IPS-15b (cell line): ENCODE data around the gene CELSR2.

Experiments
- H3K27me3 ChIP-seq: one replicate; pipeline ENCODE4 v1.6.1; 2013; ENCODE audit warnings: low read length; ENCODE audit not compliant: control insufficient read depth, insufficient read depth
- H3K36me3 ChIP-seq: one replicate; pipeline ENCODE4 v1.6.1; 2013; ENCODE audit warnings: low read length; ENCODE audit not compliant: control insufficient read depth, insufficient read depth
- H3K4me1 ChIP-seq: one replicate; pipeline ENCODE4 v1.6.1; 2013; ENCODE audit warnings: mild to moderate bottlenecking, low read length; ENCODE audit not compliant: control insufficient read depth, insufficient read depth
- H3K4me3 ChIP-seq: one replicate; pipeline ENCODE4 v1.5.1; 2013; ENCODE audit warnings: low read depth, low read length
- H3K9ac ChIP-seq: one replicate; pipeline ENCODE4 v1.6.1; 2013; ENCODE audit warnings: low read depth, mild to moderate bottlenecking, low read length
- H3K9me3 ChIP-seq: one replicate; pipeline ENCODE4 v1.6.1; 2013; ENCODE audit warnings: mild to moderate bottlenecking, low read length; ENCODE audit not compliant: control insufficient read depth, insufficient read depth

CELSR2 gene

DNA sequence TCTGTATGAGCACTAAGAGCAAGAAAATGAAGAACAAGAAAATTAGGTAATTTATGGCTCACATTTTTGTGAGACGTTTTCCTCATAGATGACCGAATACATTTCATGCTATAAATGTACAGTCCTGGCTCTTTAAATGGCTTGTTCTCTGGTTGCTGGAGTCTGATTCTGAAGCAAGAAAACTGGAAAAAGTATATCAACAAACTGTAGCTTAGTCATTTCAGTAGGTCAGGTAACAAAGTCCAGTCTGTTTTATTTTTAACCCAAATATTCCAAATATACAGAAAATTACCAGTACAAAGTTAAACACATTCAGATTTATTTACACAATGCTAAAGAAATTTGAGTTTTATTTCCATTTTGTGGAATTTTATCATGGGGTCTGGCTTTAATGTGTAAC, 60.0 kb downstream of the CELSR2 start:
- Histone ChIP-seq H3K9ac (no peak overlapping the region), H3K36me3 (no peaks in the 10 kb centered on the region), H3K9me3 (no peaks in the 10 kb centered on the region), H3K4me1 (peaks cover 6% of the 10 kb centered on the region), H3K27me3 (no peaks in the 10 kb centered on the region), H3K4me3 (no peak overlapping the region)

DNA sequence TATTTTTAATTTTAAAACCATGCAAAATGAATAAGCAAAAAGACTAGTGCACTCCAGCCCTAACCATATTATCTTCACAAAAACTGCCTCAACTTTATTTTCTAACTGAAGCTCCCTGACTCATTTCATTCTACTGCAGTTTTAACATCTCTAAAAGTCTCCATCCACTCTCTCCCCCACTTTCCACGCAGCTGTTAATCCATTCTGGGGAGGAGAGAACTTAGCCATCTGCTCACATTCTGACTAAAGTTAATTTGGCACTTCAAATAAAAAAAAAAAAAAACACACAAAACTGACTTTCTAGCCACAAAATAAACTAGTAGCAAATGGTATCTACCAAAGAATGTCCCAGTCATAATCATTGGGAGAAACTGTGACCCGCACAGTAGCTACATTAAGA, 62.9 kb downstream of the CELSR2 start:
- H3K4me1 ChIP-seq = peaks cover under 1% of the 10 kb centered on the region
- no peaks in the 10 kb centered on the region for H3K27me3 ChIP-seq
- H3K4me3 ChIP-seq = no peak overlapping the region
- no peaks in the 10 kb centered on the region for H3K9me3 ChIP-seq
- H3K36me3 ChIP-seq = peaks cover 4% of the 10 kb centered on the region
- no peak overlapping the region for H3K9ac ChIP-seq

DNA sequence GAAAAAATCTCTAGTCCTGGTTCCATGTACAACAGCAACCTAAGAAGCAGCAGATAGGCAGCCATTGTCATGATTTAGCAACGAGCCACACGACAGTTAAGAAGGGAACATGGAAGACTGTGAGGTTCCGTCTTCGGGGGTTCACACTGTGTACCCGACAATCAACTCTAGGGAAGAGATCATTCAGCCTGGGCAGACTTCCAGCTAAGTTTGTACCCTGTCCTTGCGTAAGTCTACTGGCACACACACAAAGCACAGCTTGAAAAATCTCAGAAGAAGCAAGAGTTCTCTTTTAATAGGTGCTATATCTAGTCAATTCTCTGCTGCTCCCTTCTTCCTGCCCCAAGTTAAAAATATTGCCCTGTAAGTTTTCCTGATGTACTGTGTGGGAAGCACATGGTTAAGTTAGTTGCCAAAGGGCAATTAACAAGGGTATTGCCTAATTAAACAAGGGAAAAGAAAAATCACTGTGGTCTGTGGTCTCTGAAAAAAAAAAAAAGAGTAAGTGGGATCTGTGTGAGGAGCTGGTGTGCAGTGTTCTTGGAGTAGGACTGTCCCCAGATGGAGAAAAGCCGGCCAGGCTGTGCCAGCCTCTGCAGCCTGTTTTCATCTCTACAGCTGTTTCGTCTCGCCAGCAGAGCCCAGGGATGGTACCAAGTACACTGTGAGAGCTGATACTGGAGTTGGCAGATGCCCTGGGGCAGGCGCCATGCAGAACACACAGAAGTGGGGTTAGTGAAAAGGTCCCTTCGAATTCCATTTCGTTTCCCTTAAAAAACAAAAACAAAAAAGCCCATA, 63.8 kb downstream of the CELSR2 start:
- Histone ChIP-seq H3K4me1 (no peaks in the 10 kb centered on the region), H3K9me3 (no peaks in the 10 kb centered on the region), H3K4me3 (no peak overlapping the region), H3K9ac (no peak overlapping the region), H3K27me3 (no peaks in the 10 kb centered on the region), H3K36me3 (peaks cover 11% of the 10 kb centered on the region)

DNA sequence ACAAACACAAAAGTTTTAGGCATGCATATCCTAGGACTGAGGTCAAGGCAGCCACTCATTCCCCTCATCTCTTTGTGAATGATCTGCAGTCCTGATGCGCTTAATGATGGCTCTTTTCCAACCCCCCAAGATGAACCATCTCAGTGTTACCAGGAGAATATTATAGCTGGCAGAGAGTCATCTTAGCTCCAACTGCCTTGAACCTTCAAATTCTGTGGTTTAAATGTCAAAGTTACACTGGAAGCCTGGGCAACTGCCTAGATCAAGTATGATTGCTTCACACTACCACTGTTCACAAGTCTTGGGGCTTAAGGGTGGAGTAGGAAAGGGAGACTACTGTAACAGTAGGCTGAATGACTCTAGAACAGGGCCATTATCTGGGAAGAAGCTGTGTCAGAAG, 65.5 kb downstream of the CELSR2 start:
- H3K9ac ChIP-seq = no peak overlapping the region
- H3K4me1 ChIP-seq = no peaks in the 10 kb centered on the region
- H3K36me3 ChIP-seq = peaks cover 13% of the 10 kb centered on the region
- H3K9me3 ChIP-seq = no peaks in the 10 kb centered on the region
- no peak overlapping the region for H3K4me3 ChIP-seq
- no peaks in the 10 kb centered on the region for H3K27me3 ChIP-seq

DNA sequence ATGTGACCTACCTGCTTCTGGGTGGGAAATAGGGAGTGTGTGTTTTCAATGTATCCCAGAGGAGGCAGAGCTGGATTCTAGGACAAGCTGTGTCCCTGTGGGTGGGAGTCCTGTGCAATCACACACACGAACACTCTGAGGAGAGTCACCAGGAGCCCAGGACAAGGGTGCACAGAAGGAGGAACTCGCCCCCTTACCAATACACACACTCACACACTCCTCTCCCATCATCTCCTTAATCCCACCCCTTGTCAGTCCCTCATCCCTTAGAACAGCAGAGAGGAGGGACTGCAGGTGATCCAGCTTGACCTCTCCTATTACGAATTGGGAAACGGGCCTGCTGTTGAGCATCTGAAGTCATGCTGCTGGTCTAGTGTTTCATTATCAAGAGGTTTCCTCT, 65.9 kb downstream of the CELSR2 start:
- Histone ChIP-seq H3K9me3 (no peaks in the 10 kb centered on the region), H3K27me3 (no peaks in the 10 kb centered on the region), H3K36me3 (peaks cover 13% of the 10 kb centered on the region), H3K4me3 (no peak overlapping the region), H3K9ac (no peak overlapping the region), H3K4me1 (no peaks in the 10 kb centered on the region)

DNA sequence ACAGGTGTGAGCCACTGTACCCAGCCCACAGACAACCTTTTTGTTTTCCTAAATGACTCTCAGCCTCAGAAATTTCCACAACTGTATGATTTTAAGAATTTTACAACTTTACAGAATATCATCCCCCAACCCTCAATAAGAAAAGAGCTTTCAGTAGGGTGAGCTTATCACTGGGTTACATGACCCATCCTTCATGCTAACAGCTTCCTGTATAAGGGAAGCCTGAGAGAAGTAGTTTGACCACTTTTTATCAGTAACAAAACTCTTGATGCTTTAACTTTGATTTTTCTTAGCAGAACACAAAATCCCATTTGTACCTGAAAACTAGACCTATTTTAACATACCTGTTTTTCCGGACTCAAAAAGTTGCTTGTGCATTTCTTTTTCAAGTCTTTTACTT, 67.2 kb downstream of the CELSR2 start:
- Histone ChIP-seq H3K4me1 (no peaks in the 10 kb centered on the region), H3K27me3 (no peaks in the 10 kb centered on the region), H3K36me3 (peaks cover 17% of the 10 kb centered on the region), H3K9ac (no peak overlapping the region), H3K4me3 (no peak overlapping the region), H3K9me3 (no peaks in the 10 kb centered on the region)

DNA sequence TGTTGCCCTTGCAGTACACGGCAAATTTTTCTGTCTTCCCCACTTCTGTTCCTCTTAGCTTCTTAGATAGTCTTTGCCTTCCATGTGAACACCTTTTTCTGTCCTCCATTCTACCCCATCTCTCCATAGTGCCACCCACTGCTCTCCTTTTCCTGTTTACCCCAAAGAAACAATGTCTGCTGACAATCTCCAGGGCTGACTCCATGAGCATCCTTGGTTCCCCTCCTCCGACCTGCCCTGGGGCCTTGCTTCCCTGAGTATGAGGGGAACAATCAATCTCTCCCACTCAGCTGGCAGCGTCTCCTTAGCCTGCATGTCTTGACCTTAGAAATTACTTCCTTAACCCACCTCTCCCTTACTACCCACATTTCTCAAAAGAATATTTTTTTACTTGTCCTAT, 69.8 kb downstream of the CELSR2 start:
- no peaks in the 10 kb centered on the region for H3K4me1 ChIP-seq
- no peak overlapping the region for H3K4me3 ChIP-seq
- H3K9me3 ChIP-seq = no peaks in the 10 kb centered on the region
- H3K27me3 ChIP-seq = no peaks in the 10 kb centered on the region
- H3K36me3 ChIP-seq = peaks cover 32% of the 10 kb centered on the region
- H3K9ac ChIP-seq = no peak overlapping the region

DNA sequence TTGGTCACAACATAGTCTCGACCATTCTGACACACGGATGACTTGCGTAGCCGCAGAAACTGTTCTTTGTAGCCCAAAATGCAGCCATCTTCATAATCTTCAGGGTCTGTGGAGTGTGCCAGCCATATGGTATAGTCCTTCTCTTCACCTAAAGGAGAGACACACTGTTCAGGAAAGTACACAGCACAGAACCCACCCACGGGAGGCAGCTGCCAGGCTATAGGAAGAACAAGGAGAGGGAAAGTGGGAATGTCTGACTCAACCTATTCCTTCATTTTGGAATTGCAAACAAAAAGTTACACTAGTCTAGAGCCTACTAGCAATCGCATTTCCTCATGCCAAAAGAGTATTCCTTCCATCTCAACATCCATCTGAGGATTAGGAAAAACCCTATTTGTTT, 73.6 kb downstream of the CELSR2 start:
- no peaks in the 10 kb centered on the region for H3K27me3 ChIP-seq
- H3K36me3 ChIP-seq = peaks cover 29% of the 10 kb centered on the region
- no peak overlapping the region for H3K9ac ChIP-seq
- no peaks in the 10 kb centered on the region for H3K4me1 ChIP-seq
- no peak overlapping the region for H3K4me3 ChIP-seq
- no peaks in the 10 kb centered on the region for H3K9me3 ChIP-seq
